SK-N-SH (cell line): ENCODE results near the gene NPFF. TPM values are rescaled to one million over a fixed set of nuclear protein-coding genes. Genes with fewer than 3 reads are reported as not detected.

Experiments
- CTCF ChIA-PET: fragments of 300-600, 350-600 bp; formaldehyde crosslinking; extraction: SDS; loops from one replicate; lab custom pipeline; 2021; lab: Yijun Ruan, JAX
- POLR2A ChIA-PET: fragments of 350-600 bp; sonication (Branson Sonifier 250); formaldehyde crosslinking; extraction: SDS; loops from one replicate; lab custom pipeline; 2020; ENCODE audit warnings: antibody characterized with exemption, inconsistent platforms; lab: Yijun Ruan, JAX
- DNase-seq: peaks from one replicate; pipeline ENCODE4 v3.0.0; 2012
- H2AFZ ChIP-seq: fragments of 200-600 bp; sonication (generic); 2 replicates; pipeline ENCODE4 v1.8.1; 2016; ENCODE audit warnings: antibody characterized with exemption, mild to moderate bottlenecking, low read depth
- H3F3A ChIP-seq: fragments of 200-600 bp; sonication (generic); replicated peaks from 2 replicates; pipeline ENCODE3; 2016; ENCODE audit warnings: antibody characterized with exemption, mild to moderate bottlenecking; ENCODE audit not compliant: insufficient read depth
- H3K27ac ChIP-seq, 2 experiments: fragments of 200-500 bp in 1 of 2; fragments of 200-600 bp in 1 of 2; sonication (Bioruptor generic) in 1 of 2; sonication (generic), shearing (Covaris generic) in 1 of 2; 2 replicates each; pipeline versions ENCODE4 v1.5.1 to v1.6.1; 2014 to 2016; ENCODE audit warnings: low read depth in 2 of 2, inconsistent platforms in 1 of 2, low read length in 1 of 2, mild to moderate bottlenecking in 1 of 2, mixed read lengths in 1 of 2
- H3K27me3 ChIP-seq: fragments of 200-600 bp; sonication (generic), shearing (Covaris generic); 2 replicates; pipeline ENCODE4 v1.6.1; 2016; ENCODE audit warnings: mixed run types; ENCODE audit not compliant: insufficient read depth
- H3K36me3 ChIP-seq, 2 experiments: fragments of 200-500 bp in 1 of 2; fragments of 200-600 bp in 1 of 2; sonication (Bioruptor generic) in 1 of 2; sonication (generic) in 1 of 2; replicated peaks in 1 of 2; 2 replicates each; pipeline versions ENCODE3 to v1.5.1; 2014 to 2016; ENCODE audit warnings: low read length in 1 of 2, mild to moderate bottlenecking in 1 of 2; ENCODE audit not compliant: insufficient read depth in 2 of 2, control insufficient read depth in 1 of 2
- H3K4me1 ChIP-seq, 2 experiments: fragments of 200-500 bp in 1 of 2; fragments of 200-600 bp in 1 of 2; sonication (Bioruptor generic) in 1 of 2; sonication (generic), shearing (Covaris generic) in 1 of 2; 2 replicates each; pipeline versions ENCODE4 v1.5.1 to v1.6.1; 2014 to 2016; ENCODE audit warnings: low read depth in 1 of 2, low read length in 1 of 2, mixed run types in 1 of 2; ENCODE audit not compliant: insufficient read depth in 2 of 2, control insufficient read depth in 1 of 2
- H3K4me2 ChIP-seq: fragments of 200-600 bp; sonication (generic), shearing (Covaris generic); 2 replicates; pipeline ENCODE4 v1.6.1; 2017; ENCODE audit warnings: mixed run types
- H3K4me3 ChIP-seq, 2 experiments: fragments of 200-500 bp in 1 of 2; fragments of 200-600 bp in 1 of 2; sonication (Bioruptor generic) in 1 of 2; sonication (generic), shearing (Covaris generic) in 1 of 2; 2 replicates each; pipeline versions ENCODE4 v1.5.1 to v1.8.1; 2014 to 2016; ENCODE audit warnings: low read depth in 2 of 2, inconsistent platforms in 1 of 2, low read length in 1 of 2, mild to moderate bottlenecking in 1 of 2, mixed read lengths in 1 of 2, moderate library complexity in 1 of 2
- H3K79me2 ChIP-seq: fragments of 200-600 bp; sonication (generic); 2 replicates; pipeline ENCODE4 v1.8.1; 2017; ENCODE audit warnings: mild to moderate bottlenecking; ENCODE audit not compliant: insufficient read depth
- H3K9ac ChIP-seq: fragments of 200-600 bp; sonication (generic); 2 replicates; pipeline ENCODE4 v1.6.1; 2017; ENCODE audit warnings: mixed run types
- H3K9me2 ChIP-seq: fragments of 200-600 bp; sonication (generic); 2 replicates; pipeline ENCODE4 v1.6.1; 2017; ENCODE audit warnings: mixed run types
- H3K9me3 ChIP-seq: fragments of 200-600 bp; sonication (generic); 2 replicates; pipeline ENCODE4 v1.6.1; 2017; ENCODE audit warnings: mixed run types, mild to moderate bottlenecking, moderate library complexity
- H4K20me1 ChIP-seq: fragments of 200-600 bp; sonication (generic); 2 replicates; pipeline ENCODE4 v1.6.1; 2017; ENCODE audit warnings: mild to moderate bottlenecking, mixed run types; ENCODE audit not compliant: insufficient read depth
- CHD2 ChIP-seq: fragments of 150-350 bp; IDR thresholded peaks from 2 replicates; pipeline ENCODE4 v1.6.1; 2018; ENCODE audit warnings: low read length; ENCODE audit not compliant: partially characterized antibody
- EP300 ChIP-seq, 2 experiments: IDR thresholded peaks; 2 replicates each; pipeline versions ENCODE4 v1.4.0 to v1.6.1; 2012; ENCODE audit warnings: borderline replicate concordance in 1 of 2, low read depth in 1 of 2, low read length in 1 of 2
- EZH2phosphoT487 ChIP-seq: fragments of 200-600 bp; sonication (generic); IDR thresholded peaks from 2 replicates; pipeline ENCODE4 v1.6.1; 2017; ENCODE audit warnings: low read depth, mixed run types, mild to moderate bottlenecking, antibody characterized with exemption, moderate library complexity, borderline replicate concordance
- FOSL2 ChIP-seq: IDR thresholded peaks from 2 replicates; pipeline ENCODE4 v1.4.0; 2012; ENCODE audit warnings: low read depth, mild to moderate bottlenecking, moderate library complexity, borderline replicate concordance
- FOXJ3 ChIP-seq: sonication (generic); formaldehyde crosslinking; IDR thresholded peaks from 2 replicates; pipeline ENCODE4 v1.5.1; 2020; ENCODE audit warnings: mild to moderate bottlenecking, missing genetic modification reagents
- JUND ChIP-seq: IDR thresholded peaks from 2 replicates; pipeline ENCODE4 v1.4.0; 2012
- MEF2A ChIP-seq: IDR thresholded peaks from 2 replicates; pipeline ENCODE4 v1.4.0; 2012; ENCODE audit warnings: low read depth, borderline replicate concordance
- RAD21 ChIP-seq: IDR thresholded peaks from 2 replicates; pipeline ENCODE4 v1.6.1; 2012; ENCODE audit warnings: mild to moderate bottlenecking, low read length
- RCOR1 ChIP-seq: fragments of 150-350 bp; IDR thresholded peaks from 2 replicates; pipeline ENCODE4 v1.6.1; 2017; ENCODE audit warnings: antibody characterized with exemption, low read length
- RXRA ChIP-seq: IDR thresholded peaks from 2 replicates; pipeline ENCODE4 v1.4.0; 2012; ENCODE audit warnings: low read depth, mild to moderate bottlenecking, borderline replicate concordance
- SMC3 ChIP-seq: IDR thresholded peaks from 2 replicates; pipeline ENCODE4 v1.6.1; 2012; ENCODE audit warnings: low read depth, low read length, improper control_type of control experiment
- TAF1 ChIP-seq: IDR thresholded peaks from 2 replicates; pipeline ENCODE4 v1.6.1; 2012; ENCODE audit warnings: low read depth, mild to moderate bottlenecking, low read length, moderate library complexity, borderline replicate concordance
- TCF12 ChIP-seq: IDR thresholded peaks from 2 replicates; pipeline ENCODE4 v1.4.0; 2012
- YY1 ChIP-seq: IDR thresholded peaks from 2 replicates; pipeline ENCODE4 v1.4.0; 2012; ENCODE audit warnings: low read depth, mild to moderate bottlenecking
- WGBS: methylation state at CpG from one replicate; pipeline ENCODE4 v1.1.6; 2017; ENCODE audit warnings: low lambda C conversion rate; 5-methylcytosine and 5-hydroxymethylcytosine counted together
- polyA plus RNA-seq, 3 experiments: library from polyadenylated mRNA; depleted of rRNA; stranded (reverse); fragments of >200 nt; gene quantifications; 2 replicates each; pipeline ENCODE4 v1.2.3, GENCODE V29; 2012
- TF ChIP-seq, protein P1 (sequence below): fragments of 150-350 bp; IDR thresholded peaks from 2 replicates; pipeline ENCODE4 v1.6.1; 2016; ENCODE audit warnings: mild to moderate bottlenecking, low read depth, low read length
- TF ChIP-seq, protein P2 (sequence below): IDR thresholded peaks from 2 replicates; pipeline ENCODE4 v1.6.1; 2012; ENCODE audit warnings: mild to moderate bottlenecking, low read depth, low read length, moderate library complexity
- TF ChIP-seq, protein P3 (sequence below): IDR thresholded peaks from 2 replicates; pipeline ENCODE4 v1.4.0; 2012; ENCODE audit warnings: low read depth
- TF ChIP-seq, protein P4 (sequence below): IDR thresholded peaks from 2 replicates; pipeline ENCODE4; 2012
- TF ChIP-seq, protein P5 (sequence below): fragments of 200-600 bp; sonication (generic); IDR thresholded peaks from 2 replicates; pipeline ENCODE4 v1.6.1; 2017; ENCODE audit warnings: antibody characterized with exemption, mild to moderate bottlenecking, moderate library complexity

NPFF gene
- polyA plus RNA-seq, 1 of the 3 experiments (the other 2 are of a cell fraction): 0.13 TPM

DNA sequence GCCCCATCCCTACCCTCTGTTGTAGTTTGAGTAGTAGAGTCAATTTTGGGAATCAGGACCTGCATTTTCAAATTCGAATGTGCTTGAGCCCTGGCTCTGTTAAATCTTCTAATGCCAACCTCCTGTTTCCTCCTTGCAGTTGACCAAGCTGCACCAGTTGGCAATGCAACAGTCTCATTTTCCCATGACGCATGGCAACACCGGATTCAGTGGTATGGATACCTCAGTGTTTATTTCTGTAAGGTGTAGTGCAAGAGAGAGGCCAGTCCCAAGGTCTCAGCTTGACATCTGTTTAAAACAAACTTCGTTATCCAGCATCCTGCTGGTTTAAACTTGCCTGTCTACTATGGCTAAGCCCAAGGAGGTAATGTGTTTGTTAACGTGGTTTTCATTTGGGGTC is 40.2 kb downstream of the NPFF start:
- Histone ChIP-seq H3K79me2 (peaks cover 94% of the 10 kb centered on the region), H3K27ac (no peak overlapping the region), H4K20me1 (peaks cover 84% of the 10 kb centered on the region), H3K27me3 (no peaks in the 10 kb centered on the region), H3K9me3 (no peaks in the 10 kb centered on the region), H2AFZ (no peak overlapping the region), H3K4me2 (no peak overlapping the region), H3K4me3 (no peak overlapping the region), H3K36me3 (peaks cover 92 to 95% of the 10 kb centered on the region in 2 experiments), H3F3A (peaks cover 66% of the 10 kb centered on the region), H3K9me2 (no peaks in the 10 kb centered on the region), H3K4me1 (peaks cover 0 to 3% of the 10 kb centered on the region in 2 experiments; a peak in 1 of 4 replicates), H3K9ac (no peak overlapping the region)
- POLR2A ChIA-PET: interaction anchor here (1.6 kb wide), 1 partner anchor 14 kb away, joined by 5 read pairs; no protein-coding TSS in a partner anchor
- TF ChIP-seq FOXJ3 (CRISPR knock-in tag): no peak
- TF ChIP-seq TAF1: no peak
- no peak for TF ChIP-seq YY1
- TF ChIP-seq EP300 (IDR thresholded peaks at IDR 0.05; ENCODE audit: borderline replicate concordance in 1 of 2, low read depth in 1 of 2, low read length in 1 of 2): no peak
- no peak for TF ChIP-seq TCF12
- TF ChIP-seq, protein P1, sequence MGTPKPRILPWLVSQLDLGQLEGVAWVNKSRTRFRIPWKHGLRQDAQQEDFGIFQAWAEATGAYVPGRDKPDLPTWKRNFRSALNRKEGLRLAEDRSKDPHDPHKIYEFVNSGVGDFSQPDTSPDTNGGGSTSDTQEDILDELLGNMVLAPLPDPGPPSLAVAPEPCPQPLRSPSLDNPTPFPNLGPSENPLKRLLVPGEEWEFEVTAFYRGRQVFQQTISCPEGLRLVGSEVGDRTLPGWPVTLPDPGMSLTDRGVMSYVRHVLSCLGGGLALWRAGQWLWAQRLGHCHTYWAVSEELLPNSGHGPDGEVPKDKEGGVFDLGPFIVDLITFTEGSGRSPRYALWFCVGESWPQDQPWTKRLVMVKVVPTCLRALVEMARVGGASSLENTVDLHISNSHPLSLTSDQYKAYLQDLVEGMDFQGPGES: no peak
- TF ChIP-seq RCOR1: no peak
- no peak for TF ChIP-seq EZH2phosphoT487
- TF ChIP-seq, protein P2, sequence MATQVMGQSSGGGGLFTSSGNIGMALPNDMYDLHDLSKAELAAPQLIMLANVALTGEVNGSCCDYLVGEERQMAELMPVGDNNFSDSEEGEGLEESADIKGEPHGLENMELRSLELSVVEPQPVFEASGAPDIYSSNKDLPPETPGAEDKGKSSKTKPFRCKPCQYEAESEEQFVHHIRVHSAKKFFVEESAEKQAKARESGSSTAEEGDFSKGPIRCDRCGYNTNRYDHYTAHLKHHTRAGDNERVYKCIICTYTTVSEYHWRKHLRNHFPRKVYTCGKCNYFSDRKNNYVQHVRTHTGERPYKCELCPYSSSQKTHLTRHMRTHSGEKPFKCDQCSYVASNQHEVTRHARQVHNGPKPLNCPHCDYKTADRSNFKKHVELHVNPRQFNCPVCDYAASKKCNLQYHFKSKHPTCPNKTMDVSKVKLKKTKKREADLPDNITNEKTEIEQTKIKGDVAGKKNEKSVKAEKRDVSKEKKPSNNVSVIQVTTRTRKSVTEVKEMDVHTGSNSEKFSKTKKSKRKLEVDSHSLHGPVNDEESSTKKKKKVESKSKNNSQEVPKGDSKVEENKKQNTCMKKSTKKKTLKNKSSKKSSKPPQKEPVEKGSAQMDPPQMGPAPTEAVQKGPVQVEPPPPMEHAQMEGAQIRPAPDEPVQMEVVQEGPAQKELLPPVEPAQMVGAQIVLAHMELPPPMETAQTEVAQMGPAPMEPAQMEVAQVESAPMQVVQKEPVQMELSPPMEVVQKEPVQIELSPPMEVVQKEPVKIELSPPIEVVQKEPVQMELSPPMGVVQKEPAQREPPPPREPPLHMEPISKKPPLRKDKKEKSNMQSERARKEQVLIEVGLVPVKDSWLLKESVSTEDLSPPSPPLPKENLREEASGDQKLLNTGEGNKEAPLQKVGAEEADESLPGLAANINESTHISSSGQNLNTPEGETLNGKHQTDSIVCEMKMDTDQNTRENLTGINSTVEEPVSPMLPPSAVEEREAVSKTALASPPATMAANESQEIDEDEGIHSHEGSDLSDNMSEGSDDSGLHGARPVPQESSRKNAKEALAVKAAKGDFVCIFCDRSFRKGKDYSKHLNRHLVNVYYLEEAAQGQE: no peak
- no peak for TF ChIP-seq SMC3
- TF ChIP-seq MEF2A: no peak
- TF ChIP-seq RAD21: no peak
- no peak for TF ChIP-seq FOSL2
- TF ChIP-seq, protein P3, sequence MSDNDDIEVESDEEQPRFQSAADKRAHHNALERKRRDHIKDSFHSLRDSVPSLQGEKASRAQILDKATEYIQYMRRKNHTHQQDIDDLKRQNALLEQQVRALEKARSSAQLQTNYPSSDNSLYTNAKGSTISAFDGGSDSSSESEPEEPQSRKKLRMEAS: no peak
- no peak for TF ChIP-seq RXRA
- TF ChIP-seq JUND: no peak
- no peak for TF ChIP-seq CHD2
- TF ChIP-seq, protein P4, sequence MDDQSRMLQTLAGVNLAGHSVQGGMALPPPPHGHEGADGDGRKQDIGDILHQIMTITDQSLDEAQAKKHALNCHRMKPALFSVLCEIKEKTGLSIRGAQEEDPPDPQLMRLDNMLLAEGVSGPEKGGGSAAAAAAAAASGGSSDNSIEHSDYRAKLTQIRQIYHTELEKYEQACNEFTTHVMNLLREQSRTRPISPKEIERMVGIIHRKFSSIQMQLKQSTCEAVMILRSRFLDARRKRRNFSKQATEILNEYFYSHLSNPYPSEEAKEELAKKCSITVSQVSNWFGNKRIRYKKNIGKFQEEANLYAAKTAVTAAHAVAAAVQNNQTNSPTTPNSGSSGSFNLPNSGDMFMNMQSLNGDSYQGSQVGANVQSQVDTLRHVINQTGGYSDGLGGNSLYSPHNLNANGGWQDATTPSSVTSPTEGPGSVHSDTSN: no peak
- TF ChIP-seq, protein P5, sequence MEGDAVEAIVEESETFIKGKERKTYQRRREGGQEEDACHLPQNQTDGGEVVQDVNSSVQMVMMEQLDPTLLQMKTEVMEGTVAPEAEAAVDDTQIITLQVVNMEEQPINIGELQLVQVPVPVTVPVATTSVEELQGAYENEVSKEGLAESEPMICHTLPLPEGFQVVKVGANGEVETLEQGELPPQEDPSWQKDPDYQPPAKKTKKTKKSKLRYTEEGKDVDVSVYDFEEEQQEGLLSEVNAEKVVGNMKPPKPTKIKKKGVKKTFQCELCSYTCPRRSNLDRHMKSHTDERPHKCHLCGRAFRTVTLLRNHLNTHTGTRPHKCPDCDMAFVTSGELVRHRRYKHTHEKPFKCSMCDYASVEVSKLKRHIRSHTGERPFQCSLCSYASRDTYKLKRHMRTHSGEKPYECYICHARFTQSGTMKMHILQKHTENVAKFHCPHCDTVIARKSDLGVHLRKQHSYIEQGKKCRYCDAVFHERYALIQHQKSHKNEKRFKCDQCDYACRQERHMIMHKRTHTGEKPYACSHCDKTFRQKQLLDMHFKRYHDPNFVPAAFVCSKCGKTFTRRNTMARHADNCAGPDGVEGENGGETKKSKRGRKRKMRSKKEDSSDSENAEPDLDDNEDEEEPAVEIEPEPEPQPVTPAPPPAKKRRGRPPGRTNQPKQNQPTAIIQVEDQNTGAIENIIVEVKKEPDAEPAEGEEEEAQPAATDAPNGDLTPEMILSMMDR: no peak
- CTCF ChIA-PET: interaction anchor here (0.6 to 3.0 kb wide), 5 partner anchors 10 to 115 kb away, joined by 4 to 16 read pairs (median 4); no protein-coding TSS in a partner anchor
- WGBS: 83% methylated on average over 5 of the region's 5 CpGs
- no peak for DNase-seq
